ENCODE measurements around the gene TEX22.

TEX22 gene

GRCh38 chr14:105420101-105420973, 22.0 kb downstream of the TEX22 start:
- no peak for DNase-seq (ENCODE audit: low read depth in 2 of 2)

- DNase-seq (ENCODE audit: low read depth in 2 of 2), result no peak
These were observed 22.8 kb downstream of the TEX22 start for GRCh38 chr14:105420974-105421674.

GRCh38 chr14:105421723-105422615, 23.6 kb downstream of the TEX22 start:
- no peak for DNase-seq (ENCODE audit: low read depth in 2 of 2)

GRCh38 chr14:105422695-105423487, 24.6 kb downstream of the TEX22 start:
- DNase-seq (ENCODE audit: low read depth in 2 of 2), result no peak

- DNase-seq (ENCODE audit: low read depth in 2 of 2), result no peak
These were observed 25.3 kb downstream of the TEX22 start for GRCh38 chr14:105423488-105424195.

GRCh38 chr14:105424861-105425260, 26.5 kb downstream of the TEX22 start:
- no peak for DNase-seq (ENCODE audit: low read depth in 2 of 2)

GRCh38 chr14:105425823-105426247, 27.5 kb downstream of the TEX22 start:
- no peak for DNase-seq (ENCODE audit: low read depth in 2 of 2)

- no peak for DNase-seq (ENCODE audit: low read depth in 2 of 2)
These were observed 28.2 kb downstream of the TEX22 start for GRCh38 chr14:105426416-105427130.

- no peak for DNase-seq (ENCODE audit: low read depth in 2 of 2)
These were observed 29.1 kb downstream of the TEX22 start for GRCh38 chr14:105427412-105427811.

- no peak for DNase-seq (ENCODE audit: low read depth in 2 of 2)
These were observed 29.7 kb downstream of the TEX22 start for GRCh38 chr14:105427936-105428485.

GRCh38 chr14:105430042-105430441, 31.7 kb downstream of the TEX22 start:
- no peak for DNase-seq (ENCODE audit: low read depth in 2 of 2)

- DNase-seq (ENCODE audit: low read depth in 2 of 2), result no peak
These were observed 32.2 kb downstream of the TEX22 start for GRCh38 chr14:105430565-105430964.

- DNase-seq (ENCODE audit: low read depth in 2 of 2), result no peak
These were observed 32.9 kb downstream of the TEX22 start for GRCh38 chr14:105431256-105431655.

GRCh38 chr14:105432657-105433056, 34.3 kb downstream of the TEX22 start:
- DNase-seq (ENCODE audit: low read depth in 2 of 2), result no peak

GRCh38 chr14:105433161-105433605, 34.8 kb downstream of the TEX22 start:
- no peak for DNase-seq (ENCODE audit: low read depth in 2 of 2)

- no peak for DNase-seq (ENCODE audit: low read depth in 2 of 2)
These were observed 38.1 kb downstream of the TEX22 start for GRCh38 chr14:105436402-105436801.

- DNase-seq (ENCODE audit: low read depth in 2 of 2), result no peak
These were observed 38.8 kb downstream of the TEX22 start for GRCh38 chr14:105436891-105437722.

GRCh38 chr14:105437723-105438500, 39.6 kb downstream of the TEX22 start:
- DNase-seq (ENCODE audit: low read depth in 2 of 2), result no peak
